GM12878 (cell line): ENCODE results near the gene CCDC127. TPM values are rescaled to one million over a fixed set of nuclear protein-coding genes. Genes with fewer than 3 reads are reported as not detected.

Experiments
- ATAC-seq: fragments of 200-7000 bp; cut with Tn5 transposase; 3 replicates; pipeline ENCODE4 v1.9.1; 2020; ENCODE audit warnings: mild to moderate bottlenecking, moderate library complexity
- BruUV-seq: library from RNA; stranded (reverse); fragments of 400-500 nt; replicated peaks from 2 replicates; lab custom pipeline; 2021; lab: Mats Ljungman, UMichigan
- CTCF ChIA-PET: fragments of 300-600 bp; sonication (Branson Sonifier 250); formaldehyde crosslinking; extraction: SDS; loops from one replicate; lab custom pipeline; 2021; ENCODE audit warnings: inconsistent platforms; lab: Yijun Ruan, JAX
- POLR2A ChIA-PET: fragments of 350-600 bp; formaldehyde crosslinking; extraction: SDS; loops from one replicate; lab custom pipeline; 2021; ENCODE audit warnings: inconsistent platforms; lab: Charles Lee
- RAD21 ChIA-PET: fragments of 300-600 bp; sonication (Branson Sonifier 250); formaldehyde crosslinking; loops from one replicate; lab custom pipeline; 2023; ENCODE audit warnings: antibody characterized with exemption; ENCODE audit not compliant: unreplicated experiment; lab: Charles Lee
- SMC1A ChIA-PET: fragments of 300-600 bp; sonication (Branson Sonifier 250); formaldehyde crosslinking; loops from one replicate; lab custom pipeline; 2023; ENCODE audit not compliant: unreplicated experiment, uncharacterized antibody; lab: Charles Lee
- DNase-seq: peaks from one replicate; pipeline ENCODE4 v3.0.0-alpha.2; 2011; ENCODE audit warnings: low read depth, low spot score
- FAIRE-seq: peaks from 3 replicates; lab custom pipeline; 2011; peaks lifted over from hg19 to GRCh38; lab: Jason Lieb, UNC
- H2AFZ ChIP-seq: 2 replicates; pipeline ENCODE4 v1.6.0; 2011; ENCODE audit warnings: low read depth, low read length, control low read depth; ENCODE audit not compliant: control insufficient read depth
- H3K27ac ChIP-seq: 2 replicates; pipeline ENCODE4 v1.5.1; 2011; ENCODE audit warnings: control low read depth; ENCODE audit not compliant: control insufficient read depth, insufficient read depth
- H3K27me3 ChIP-seq, 2 experiments: replicated peaks in 1 of 2; 2 replicates each; pipeline versions ENCODE4 v1.6.0 to v1.6.1; 2011; ENCODE audit warnings: low read length in 1 of 2; ENCODE audit not compliant: control insufficient read depth in 2 of 2, insufficient read depth in 2 of 2
- H3K36me3 ChIP-seq, 2 experiments: 2 replicates each; pipeline ENCODE4 v1.5.1; 2011; ENCODE audit warnings: low read length in 1 of 2; ENCODE audit not compliant: control insufficient read depth in 2 of 2, insufficient read depth in 2 of 2
- H3K4me1 ChIP-seq: 2 replicates; pipeline ENCODE4 v1.6.1; 2011; ENCODE audit warnings: mild to moderate bottlenecking, low read length, moderate library complexity, mixed read lengths; ENCODE audit not compliant: control insufficient read depth, insufficient read depth
- H3K4me2 ChIP-seq: 2 replicates; pipeline ENCODE4 v1.6.0; 2011; ENCODE audit warnings: control low read depth; ENCODE audit not compliant: control insufficient read depth, insufficient read depth
- H3K4me3 ChIP-seq: fragments of 200-600 bp; sonication (generic); 2 replicates; pipeline ENCODE4 v1.5.1; 2016
- H3K79me2 ChIP-seq: 2 replicates; pipeline ENCODE4 v1.6.0; 2011; ENCODE audit warnings: low read length; ENCODE audit not compliant: control insufficient read depth, insufficient read depth
- H3K9ac ChIP-seq: 2 replicates; pipeline ENCODE4 v1.8.0; 2011; ENCODE audit warnings: low read length, control low read depth, mixed read lengths; ENCODE audit not compliant: control insufficient read depth, insufficient read depth
- H3K9me3 ChIP-seq: replicated peaks from 3 replicates; pipeline ENCODE4 v1.5.1; 2011; ENCODE audit warnings: mild to moderate bottlenecking, low read length; ENCODE audit not compliant: control insufficient read depth, insufficient read depth
- H4K20me1 ChIP-seq: 2 replicates; pipeline ENCODE4 v1.6.0; 2011; ENCODE audit not compliant: control insufficient read depth, insufficient read depth
- BCL3 ChIP-seq: IDR thresholded peaks from 2 replicates; pipeline ENCODE4 v1.6.1; 2011; ENCODE audit warnings: borderline replicate concordance, low read depth, mild to moderate bottlenecking, moderate library complexity, low read length; ENCODE audit not compliant: insufficient read depth, poor library complexity, severe bottlenecking
- CBFB ChIP-seq: IDR thresholded peaks from 2 replicates; pipeline ENCODE4 v1.6.1; 2016; ENCODE audit warnings: antibody characterized with exemption, low read depth
- CBX3 ChIP-seq: fragments of 200-600 bp; sonication (generic); IDR thresholded peaks from 2 replicates; pipeline ENCODE4 v1.6.1; 2016; ENCODE audit warnings: low read depth, borderline replicate concordance
- EZH2 ChIP-seq: IDR thresholded peaks from 2 replicates; pipeline ENCODE4 v1.6.1; 2012; ENCODE audit warnings: low read depth, mild to moderate bottlenecking, control low read depth, inconsistent platforms, low read length, borderline replicate concordance; ENCODE audit not compliant: control insufficient read depth
- HDAC2 ChIP-seq: fragments of 200-600 bp; sonication (generic); IDR thresholded peaks from 2 replicates; pipeline ENCODE4 v1.6.1; 2017
- HDAC6 ChIP-seq: fragments of 200-600 bp; sonication (generic); IDR thresholded peaks from one replicate; pipeline ENCODE4 v1.8.0; 2017; ENCODE audit warnings: antibody characterized with exemption; ENCODE audit not compliant: unreplicated experiment
- HDGF ChIP-seq: fragments of 450-650 bp; IDR thresholded peaks from 2 replicates; pipeline ENCODE4 v1.6.1; 2016; ENCODE audit warnings: antibody characterized with exemption
- MEF2A ChIP-seq: IDR thresholded peaks from 2 replicates; pipeline ENCODE4 v1.6.1; 2011; ENCODE audit warnings: low read depth, mild to moderate bottlenecking, low read length, moderate library complexity; ENCODE audit not compliant: insufficient read depth
- NFIC ChIP-seq: IDR thresholded peaks from 2 replicates; pipeline ENCODE4 v1.6.1; 2012; ENCODE audit warnings: low read depth, mild to moderate bottlenecking, inconsistent platforms, low read length, moderate library complexity
- NFYA ChIP-seq: IDR thresholded peaks from 2 replicates; pipeline ENCODE4 v1.6.1; 2011; ENCODE audit warnings: low read depth, mild to moderate bottlenecking, low read length, improper control_type of control experiment, borderline replicate concordance
- RBBP5 ChIP-seq: fragments of 200-600 bp; sonication (generic); conservative IDR thresholded peaks from 2 replicates; pipeline ENCODE4 v1.6.1; 2016
- RELA ChIP-seq: fragments of 450-650 bp; IDR thresholded peaks from 2 replicates; pipeline ENCODE4 v1.8.0; 2014; ENCODE audit warnings: borderline replicate concordance; ENCODE audit not compliant: partially characterized antibody
- SREBF1 ChIP-seq: IDR thresholded peaks from 2 replicates; pipeline ENCODE4 v1.6.1; 2012; ENCODE audit warnings: mild to moderate bottlenecking, low read length
- YY1 ChIP-seq: IDR thresholded peaks from 2 replicates; pipeline ENCODE4 v1.6.1; 2011; ENCODE audit warnings: low read depth, mild to moderate bottlenecking, low read length
- ZNF24 ChIP-seq: fragments of 450-650 bp; IDR thresholded peaks from 2 replicates; pipeline ENCODE4 v1.6.1; 2017; ENCODE audit warnings: antibody characterized with exemption, mild to moderate bottlenecking
- ZNF384 ChIP-seq: IDR thresholded peaks from 2 replicates; pipeline ENCODE4 v1.6.1; 2012; ENCODE audit warnings: low read depth, mild to moderate bottlenecking, low read length, improper control_type of control experiment, borderline replicate concordance
- ZNF622 ChIP-seq: fragments of 450-650 bp; IDR thresholded peaks from 2 replicates; pipeline ENCODE4 v1.6.1; 2017; ENCODE audit warnings: mild to moderate bottlenecking, inconsistent platforms
- ZNF687 ChIP-seq: fragments of 450-650 bp; IDR thresholded peaks from 2 replicates; pipeline ENCODE4 v1.6.1; 2017; ENCODE audit warnings: mild to moderate bottlenecking, moderate library complexity
- WGBS: methylation state at CpG from one replicate; pipeline ENCODE4 v1.1.6; 2016; ENCODE audit warnings: low lambda C conversion rate; ENCODE audit not compliant: insufficient replicate concordance, insufficient coverage; ENCODE audit errors: missing lambda C conversion rate; 5-methylcytosine and 5-hydroxymethylcytosine counted together
- in situ Hi-C: fragments of 300-500 bp; cut with MboI; formaldehyde crosslinking; loops from 9 replicates; pipeline ENCODE4 v1.14.3; 2018; ENCODE audit warnings: mixed read lengths
- intact Hi-C: fragments of 100-400 bp; cut with micrococcal nuclease; formaldehyde crosslinking; loops from one replicate; pipeline ENCODE4 v1.14.2; 2022; ENCODE audit not compliant: unreplicated experiment
- polyA plus RNA-seq, 11 experiments: library from polyadenylated mRNA; depleted of rRNA in 4 of 11; unstranded in 6 of 11; stranded (reverse) in 5 of 11; fragments of >200 nt; fragmentation: Nextera tagmentation in 4 of 11; fragmentation: Illumina TruSeq in 1 of 11; extraction: Ambion mirVana in 4 of 11; extraction: Trizol in 1 of 11; gene quantifications; 1 replicate in 1 of 11; 2 replicates in 10 of 11; pipeline versions ENCODE4 v1.2.1 to v1.2.3, GENCODE V29; 2011 to 2016; ENCODE audit warnings: inconsistent platforms in 2 of 11, missing spikeins in 2 of 11, low read depth in 1 of 11
- total RNA-seq, 4 experiments: library from RNA; depleted of rRNA in 3 of 4; stranded (reverse); fragments of >200 nt in 3 of 4; fragmentation: Illumina TruSeq in 1 of 4; extraction: Trizol in 1 of 4; gene quantifications; 2 replicates each; pipeline versions ENCODE4 v1.2.1 to v1.2.3, GENCODE V29; 2013 to 2021

Gene CCDC127
- total and polyA plus RNA-seq, 10 of the 15 experiments (the other 5 are each of a cell fraction or from before 2014, with no cell fraction given): 1.9 to 6.9 (median 2.9) TPM

GRCh38 chr5:158807-159447, 59.0 kb downstream of the CCDC127 start (continued):
- TF ChIP-seq ZNF687 (no peak), YY1 (no peak), BCL3 (no peak), ZNF384 (no peak), CBX3 (no peak)

- Histone ChIP-seq H3K27ac (no peak overlapping the region), H3K9me3 (no peaks in the 10 kb centered on the region), H2AFZ (no peak overlapping the region), H3K36me3 (no peaks in the 10 kb centered on the region), H3K27me3 (no peaks in the 10 kb centered on the region), H3K4me1 (no peaks in the 10 kb centered on the region), H4K20me1 (no peaks in the 10 kb centered on the region), H3K79me2 (no peaks in the 10 kb centered on the region), H3K9ac (no peak overlapping the region), H3K4me3 (no peak overlapping the region), H3K4me2 (no peak overlapping the region)
- DNase-seq: no peak
- ChIA-PET CTCF (no interaction called here), SMC1A (no interaction called here), POLR2A (no interaction called here), RAD21 (no interaction called here)
- BruUV-seq: no TSS peak
- 68% methylated on average over 9 of the region's 11 CpGs for WGBS
- no peak for FAIRE-seq
- no peak for ATAC-seq
- intact Hi-C loops (no loop called here), in situ Hi-C loops (no loop called here)
- TF ChIP-seq HDAC6 (no peak), EZH2 (no peak), HDAC2 (no peak), HDGF (no peak), NFIC (no peak), ZNF24 (no peak), RBBP5 (no peak), RELA (no peak), ZNF622 (no peak), SREBF1 (no peak), CBFB (no peak), NFYA (no peak), MEF2A (no peak)
Measured at GRCh38 chr5:157801-158200, 60.2 kb downstream of the CCDC127 start.
